ENCODE measurements around the gene TRIM10. TPM values are rescaled to one million over a fixed set of nuclear protein-coding genes. Genes with fewer than 3 reads are reported as not detected.

TRIM10 gene
- total RNA-seq, 4 donors from 2014 or later: 0.76 to 1.6 (median 1.1) TPM

DNA sequence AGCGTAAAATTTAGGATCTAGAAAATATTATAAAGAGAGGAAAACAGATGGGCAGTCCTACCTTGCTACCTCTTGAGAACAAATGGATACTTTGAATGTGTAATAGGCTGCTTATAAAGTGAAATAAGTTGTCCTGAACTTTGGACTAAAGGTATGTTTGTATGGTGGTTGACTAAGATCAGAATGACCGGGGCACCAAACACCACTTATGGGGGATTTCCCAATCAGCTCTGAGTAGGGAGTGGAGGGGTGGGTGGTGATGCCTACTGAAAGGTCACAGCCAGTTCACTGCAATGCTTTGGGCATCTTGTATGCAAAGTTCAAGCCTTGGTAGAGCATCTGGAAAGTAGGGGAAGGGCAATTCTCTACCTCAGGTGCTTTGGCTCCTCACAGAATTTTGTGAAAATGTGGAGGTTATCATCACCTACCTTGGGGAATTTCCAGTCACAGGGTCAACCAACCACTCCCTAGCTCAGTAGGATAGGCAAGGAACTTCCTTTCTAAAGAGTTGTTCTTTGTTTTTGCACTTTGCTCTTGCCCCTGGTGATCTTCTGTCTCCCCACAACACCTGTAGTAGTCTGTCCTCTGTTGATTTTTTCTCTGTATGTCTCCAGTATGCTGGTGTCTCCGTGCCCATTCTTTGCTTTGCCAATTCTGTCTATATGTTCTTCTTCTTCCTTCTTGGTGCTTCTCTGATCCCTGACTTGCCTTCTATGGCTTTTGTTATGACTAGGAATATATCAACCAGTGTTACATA is 47.8 kb downstream of the TRIM10 start, which contains the start of gene TRIM31:
TSS of gene TRIM31 (minus strand) at position 88 of the 757 bp plus-strand sequence. CDS start 285 bp downstream, outside the sequence.
- Histone ChIP-seq H3K27ac (no peak within 1 kb of the TSS), H3K27me3 (peaks cover 66% of the 10 kb centered on the region), H3K36me3 (no peaks in the 10 kb centered on the region), H3K4me3 (no peak within 1 kb of the TSS), H3K4me1 (no peaks in the 10 kb centered on the region), H3K9me3 (no peaks in the 10 kb centered on the region)
- TF ChIP-seq EP300 (IDR thresholded peaks at IDR 0.05) (no peak), POLR2A (IDR thresholded peaks at IDR 0.05) (no peak), POLR2AphosphoS5 (IDR thresholded peaks at IDR 0.05) (no peak)
- TF ChIP-seq, protein P1, sequence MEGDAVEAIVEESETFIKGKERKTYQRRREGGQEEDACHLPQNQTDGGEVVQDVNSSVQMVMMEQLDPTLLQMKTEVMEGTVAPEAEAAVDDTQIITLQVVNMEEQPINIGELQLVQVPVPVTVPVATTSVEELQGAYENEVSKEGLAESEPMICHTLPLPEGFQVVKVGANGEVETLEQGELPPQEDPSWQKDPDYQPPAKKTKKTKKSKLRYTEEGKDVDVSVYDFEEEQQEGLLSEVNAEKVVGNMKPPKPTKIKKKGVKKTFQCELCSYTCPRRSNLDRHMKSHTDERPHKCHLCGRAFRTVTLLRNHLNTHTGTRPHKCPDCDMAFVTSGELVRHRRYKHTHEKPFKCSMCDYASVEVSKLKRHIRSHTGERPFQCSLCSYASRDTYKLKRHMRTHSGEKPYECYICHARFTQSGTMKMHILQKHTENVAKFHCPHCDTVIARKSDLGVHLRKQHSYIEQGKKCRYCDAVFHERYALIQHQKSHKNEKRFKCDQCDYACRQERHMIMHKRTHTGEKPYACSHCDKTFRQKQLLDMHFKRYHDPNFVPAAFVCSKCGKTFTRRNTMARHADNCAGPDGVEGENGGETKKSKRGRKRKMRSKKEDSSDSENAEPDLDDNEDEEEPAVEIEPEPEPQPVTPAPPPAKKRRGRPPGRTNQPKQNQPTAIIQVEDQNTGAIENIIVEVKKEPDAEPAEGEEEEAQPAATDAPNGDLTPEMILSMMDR (IDR thresholded peaks at IDR 0.05): no peak
- no peak for DNase-seq (ENCODE audit: low spot score in 2 of 2)
- 76% methylated on average over 3 of the region's 3 CpGs for WGBS

DNA sequence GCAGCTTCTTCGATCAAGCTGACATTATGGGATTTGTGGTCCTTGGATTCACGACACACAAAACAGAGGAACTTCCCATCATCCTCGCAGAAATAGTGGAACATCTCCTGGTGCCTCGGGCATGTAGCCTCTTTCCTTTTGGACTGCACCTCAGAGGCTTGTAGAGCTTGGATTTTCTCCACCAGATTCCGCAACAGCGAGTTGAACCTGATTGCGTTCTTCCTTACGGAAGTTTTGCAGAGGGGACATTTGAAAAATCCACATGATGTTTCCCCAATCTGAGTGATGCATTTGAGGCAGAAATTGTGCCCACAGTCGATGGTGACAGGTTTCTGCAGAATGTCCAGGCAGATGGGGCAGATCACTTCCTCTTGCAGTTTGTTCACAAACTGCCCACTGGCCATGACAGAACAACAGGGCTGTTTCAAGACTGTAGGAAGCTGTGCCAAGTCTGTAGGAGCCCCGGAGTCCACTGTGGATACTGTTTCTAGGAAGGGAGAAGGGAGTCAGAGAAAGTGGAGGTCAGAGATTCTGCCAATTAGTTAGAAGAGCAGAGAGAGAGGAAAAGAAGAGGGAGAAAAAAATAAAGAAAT is 48.5 kb downstream of the TRIM10 start:
- Histone ChIP-seq H3K4me3 (no peak overlapping the region), H3K4me1 (no peaks in the 10 kb centered on the region), H3K9me3 (no peaks in the 10 kb centered on the region), H3K27me3 (peaks cover 71% of the 10 kb centered on the region), H3K27ac (no peak overlapping the region), H3K36me3 (no peaks in the 10 kb centered on the region)
- TF ChIP-seq, protein P1 (IDR thresholded peaks at IDR 0.05): no peak
- TF ChIP-seq POLR2AphosphoS5 (IDR thresholded peaks at IDR 0.05): no peak
- TF ChIP-seq POLR2A (IDR thresholded peaks at IDR 0.05): no peak
- no peak for TF ChIP-seq EP300 (IDR thresholded peaks at IDR 0.05)
- 80% methylated on average over 10 of the region's 10 CpGs for WGBS
- no peak for DNase-seq (ENCODE audit: low spot score in 2 of 2)

DNA sequence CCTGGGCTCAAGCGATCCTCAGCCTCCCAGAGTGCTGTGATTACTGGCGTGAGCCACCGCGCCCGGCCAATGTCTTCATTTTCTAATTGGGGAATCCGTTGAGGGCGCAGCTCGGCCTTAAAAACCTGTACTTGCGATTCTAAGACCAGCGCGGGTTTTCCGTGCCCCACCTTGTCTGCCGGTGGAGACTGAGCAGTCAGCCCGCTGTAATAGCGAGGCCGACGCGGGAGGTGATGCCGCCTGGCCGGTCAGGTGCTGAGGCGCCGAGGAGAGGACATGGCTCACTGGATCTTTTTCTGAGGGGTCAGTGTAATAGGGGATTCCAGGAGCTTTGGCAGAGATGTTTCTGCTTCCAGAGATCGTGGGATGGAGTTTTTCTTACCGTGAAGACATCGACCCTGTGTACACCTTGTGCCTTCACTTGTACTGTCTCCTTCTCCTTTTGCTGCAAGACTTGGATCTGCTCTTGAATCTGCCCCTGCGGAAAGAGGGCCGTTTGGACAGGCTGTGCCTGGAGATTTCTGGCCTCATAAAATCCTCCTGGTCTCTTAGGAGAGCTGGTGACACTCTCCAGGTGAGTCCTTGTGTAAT is 49.6 kb downstream of the TRIM10 start:
- no peaks in the 10 kb centered on the region for H3K9me3 ChIP-seq
- H3K27ac ChIP-seq: no peak overlapping the region
- H3K4me1 ChIP-seq: no peaks in the 10 kb centered on the region
- peaks cover 77% of the 10 kb centered on the region for H3K27me3 ChIP-seq
- H3K4me3 ChIP-seq: no peak overlapping the region
- no peak for DNase-seq (ENCODE audit: low spot score in 2 of 2)
- no peak for TF ChIP-seq POLR2AphosphoS5 (IDR thresholded peaks at IDR 0.05)
- no peak for TF ChIP-seq EP300 (IDR thresholded peaks at IDR 0.05)
- no peak for TF ChIP-seq POLR2A (IDR thresholded peaks at IDR 0.05)
- TF ChIP-seq, protein P1 (IDR thresholded peaks at IDR 0.05): no peak
- WGBS: 53% methylated on average over 27 of the region's 27 CpGs
- no peaks in the 10 kb centered on the region for H3K36me3 ChIP-seq

DNA sequence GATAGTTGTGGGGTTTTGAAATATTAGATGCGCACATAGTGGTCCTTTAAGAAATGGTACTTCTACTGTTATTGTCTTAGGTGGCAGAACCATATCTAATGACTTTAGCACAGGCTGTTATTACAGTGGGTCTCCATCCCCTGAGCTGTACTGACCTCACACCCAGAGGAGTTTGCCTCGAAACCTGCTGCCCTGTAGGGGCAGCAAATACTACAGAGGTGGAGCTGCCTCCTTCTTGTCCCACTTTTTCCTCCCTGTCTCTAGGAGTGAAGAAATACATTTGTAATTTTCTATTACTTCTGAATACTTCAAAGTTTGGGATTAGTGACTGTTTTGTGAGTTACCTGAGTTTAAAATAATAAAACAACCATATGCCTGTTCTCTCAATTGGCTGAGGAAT is 56.4 kb downstream of the TRIM10 start:
- H3K36me3 ChIP-seq: no peaks in the 10 kb centered on the region
- no peaks in the 10 kb centered on the region for H3K9me3 ChIP-seq
- no peak overlapping the region for H3K4me3 ChIP-seq
- DNase-seq (ENCODE audit: low spot score in 2 of 2): no peak
- peaks cover 36% of the 10 kb centered on the region for H3K4me1 ChIP-seq
- TF ChIP-seq EP300 (IDR thresholded peaks at IDR 0.05): no peak
- no peak for TF ChIP-seq POLR2AphosphoS5 (IDR thresholded peaks at IDR 0.05)
- TF ChIP-seq, protein P1 (IDR thresholded peaks at IDR 0.05): no peak
- H3K27ac ChIP-seq: no peak overlapping the region
- H3K27me3 ChIP-seq: peaks cover 40% of the 10 kb centered on the region
- 87% methylated on average over 2 of the region's 2 CpGs for WGBS

DNA sequence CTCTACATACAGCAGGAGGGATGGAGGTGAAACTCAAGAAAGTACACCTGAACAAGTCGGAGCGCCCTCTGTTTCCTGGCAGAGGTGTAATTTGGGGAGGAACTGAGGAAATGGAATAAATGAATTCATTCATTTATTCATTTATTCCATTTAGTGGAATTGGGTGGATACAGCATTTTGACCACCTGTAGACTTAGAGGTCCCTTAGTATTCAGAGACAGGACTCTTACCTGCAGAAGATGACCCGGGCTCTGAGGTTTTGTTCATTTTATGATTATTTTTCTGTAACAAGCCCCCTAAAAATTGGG is 57.2 kb downstream of the TRIM10 start:
- DNase-seq (ENCODE audit: low spot score in 2 of 2): no peak
- H3K4me1 ChIP-seq: peaks cover 36% of the 10 kb centered on the region
- no peaks in the 10 kb centered on the region for H3K36me3 ChIP-seq
- TF ChIP-seq EP300 (IDR thresholded peaks at IDR 0.05) (no peak), POLR2AphosphoS5 (IDR thresholded peaks at IDR 0.05) (no peak), POLR2A (IDR thresholded peaks at IDR 0.05) (no peak)
- TF ChIP-seq, protein P1 (IDR thresholded peaks at IDR 0.05): no peak
- no peaks in the 10 kb centered on the region for H3K9me3 ChIP-seq
- peaks cover 34% of the 10 kb centered on the region for H3K27me3 ChIP-seq
- no peak overlapping the region for H3K27ac ChIP-seq
- 40% methylated on average over 3 of the region's 3 CpGs for WGBS
- H3K4me3 ChIP-seq: peak overlapping the region; percentile 53

All from suprapubic skin (tissue), 4 donors.